ENCODE data around the gene SURF1. TPM values are rescaled to one million over a fixed set of nuclear protein-coding genes. Genes with fewer than 3 reads are reported as not detected.
"Not testable (repeated sequence)": the region's sequence is repeated elsewhere in the genome, so short reads cannot be mapped to it uniquely, and the experiment has no call there.

The SURF1 gene
- total RNA-seq, 1 experiment from 2014 or later = 47.9 TPM

DNA sequence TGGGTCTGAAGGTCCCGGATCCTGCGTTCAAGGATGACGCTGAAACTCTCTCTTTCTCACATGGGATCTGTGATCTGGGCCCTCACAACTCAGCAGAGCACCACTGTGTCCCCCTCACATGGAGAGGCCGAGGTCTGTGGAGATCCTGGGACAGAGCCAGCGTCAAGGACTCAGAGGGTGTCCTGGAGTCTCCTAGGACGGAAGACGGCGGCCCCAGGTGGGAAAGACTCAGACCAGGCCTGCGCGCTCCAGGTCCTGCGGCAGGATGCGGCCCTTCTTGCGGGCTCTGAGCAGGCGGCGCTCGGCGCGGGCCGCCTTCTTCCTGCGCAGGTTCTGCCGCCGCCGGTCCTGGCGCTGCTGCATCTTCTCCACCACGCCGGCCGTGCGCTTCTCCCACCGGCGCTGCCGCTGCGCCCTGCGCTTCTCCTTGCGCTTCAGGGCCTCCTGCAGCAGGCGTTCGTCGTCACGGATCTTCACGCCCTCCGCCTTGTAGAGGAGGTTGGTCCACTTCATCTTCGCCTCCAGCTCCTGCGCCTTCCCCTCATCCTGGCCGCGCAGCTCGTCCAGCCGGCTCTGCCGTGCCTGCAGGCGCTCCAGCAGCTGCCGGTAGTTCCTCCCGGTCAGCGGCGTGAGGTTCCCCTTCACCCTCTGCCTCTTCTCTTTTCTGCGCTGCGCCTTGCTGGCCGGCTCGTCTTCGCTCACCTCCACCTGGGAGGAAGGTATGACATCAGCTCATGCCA lies 24.5 kb downstream of the SURF1 start:
- Mint-ChIP-seq H3K36me3 (ENCODE audit: insufficient read depth, unreplicated experiment) (peaks cover 57% of the 10 kb centered on the region), H3K4me3 (ENCODE audit: low read depth, unreplicated experiment) (no peak overlapping the region), H3K27ac (ENCODE audit: unreplicated experiment) (no peak overlapping the region), H3K9me3 (ENCODE audit: low read depth, unreplicated experiment) (peaks cover 4% of the 10 kb centered on the region), H3K4me1 (ENCODE audit: low read depth, unreplicated experiment) (peaks cover 36% of the 10 kb centered on the region), H3K27me3 (ENCODE audit: unreplicated experiment) (no peaks in the 10 kb centered on the region)
- DNase-seq = no peak
- intact Hi-C loops (cut with micrococcal nuclease; ENCODE audit: unreplicated experiment) = no loop called here
- CTCF ChIA-PET = interaction anchor here (0.6 kb wide), 2 partner anchors 146 to 160 kb away, joined by 3 read pairs; no protein-coding TSS in a partner anchor
- TF ChIP-seq, protein P1, sequence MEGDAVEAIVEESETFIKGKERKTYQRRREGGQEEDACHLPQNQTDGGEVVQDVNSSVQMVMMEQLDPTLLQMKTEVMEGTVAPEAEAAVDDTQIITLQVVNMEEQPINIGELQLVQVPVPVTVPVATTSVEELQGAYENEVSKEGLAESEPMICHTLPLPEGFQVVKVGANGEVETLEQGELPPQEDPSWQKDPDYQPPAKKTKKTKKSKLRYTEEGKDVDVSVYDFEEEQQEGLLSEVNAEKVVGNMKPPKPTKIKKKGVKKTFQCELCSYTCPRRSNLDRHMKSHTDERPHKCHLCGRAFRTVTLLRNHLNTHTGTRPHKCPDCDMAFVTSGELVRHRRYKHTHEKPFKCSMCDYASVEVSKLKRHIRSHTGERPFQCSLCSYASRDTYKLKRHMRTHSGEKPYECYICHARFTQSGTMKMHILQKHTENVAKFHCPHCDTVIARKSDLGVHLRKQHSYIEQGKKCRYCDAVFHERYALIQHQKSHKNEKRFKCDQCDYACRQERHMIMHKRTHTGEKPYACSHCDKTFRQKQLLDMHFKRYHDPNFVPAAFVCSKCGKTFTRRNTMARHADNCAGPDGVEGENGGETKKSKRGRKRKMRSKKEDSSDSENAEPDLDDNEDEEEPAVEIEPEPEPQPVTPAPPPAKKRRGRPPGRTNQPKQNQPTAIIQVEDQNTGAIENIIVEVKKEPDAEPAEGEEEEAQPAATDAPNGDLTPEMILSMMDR (IDR thresholded peaks at IDR 0.05; ENCODE audit: unreplicated experiment) = no peak
- BruUV-seq (replicated peaks) = no TSS peak

DNA sequence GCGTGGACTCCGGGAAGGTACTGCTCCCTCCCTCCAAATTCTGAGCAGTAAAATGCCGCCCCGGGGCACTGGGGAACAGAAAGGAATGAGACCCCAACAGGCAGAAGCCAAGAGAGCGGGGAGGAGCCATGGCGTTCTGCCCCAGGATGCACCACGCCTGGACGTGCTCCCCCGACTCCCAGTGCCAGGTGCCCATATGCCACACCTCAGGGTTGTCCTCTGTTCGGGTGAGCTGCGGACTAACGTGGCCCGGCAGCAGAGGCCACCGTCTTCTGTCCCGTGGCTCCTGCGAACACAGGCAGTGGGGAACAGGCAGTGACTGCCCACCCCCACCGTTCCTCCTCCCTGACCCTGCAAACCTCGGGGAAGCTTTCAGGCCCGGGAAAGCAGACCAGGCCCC lies 25.1 kb downstream of the SURF1 start:
- BruUV-seq (replicated peaks) = no TSS peak
- no peaks in the 10 kb centered on the region for H3K27me3 Mint-ChIP-seq (ENCODE audit: unreplicated experiment)
- H3K4me1 Mint-ChIP-seq (ENCODE audit: low read depth, unreplicated experiment) = peaks cover 36% of the 10 kb centered on the region
- CTCF ChIA-PET = interaction anchor here (0.7 kb wide), 2 partner anchors 47 to 79 kb away, joined by 3 read pairs; no protein-coding TSS in a partner anchor
- no peak overlapping the region for H3K27ac Mint-ChIP-seq (ENCODE audit: unreplicated experiment)
- no peak for DNase-seq
- no peak overlapping the region for H3K4me3 Mint-ChIP-seq (ENCODE audit: low read depth, unreplicated experiment)
- peaks cover 52% of the 10 kb centered on the region for H3K36me3 Mint-ChIP-seq (ENCODE audit: insufficient read depth, unreplicated experiment)
- intact Hi-C loops (cut with micrococcal nuclease; ENCODE audit: unreplicated experiment) = no loop called here
- peaks cover 4% of the 10 kb centered on the region for H3K9me3 Mint-ChIP-seq (ENCODE audit: low read depth, unreplicated experiment)
- TF ChIP-seq, protein P1 (IDR thresholded peaks at IDR 0.05; ENCODE audit: unreplicated experiment) = no peak

- H3K27me3 Mint-ChIP-seq (ENCODE audit: unreplicated experiment); H3K4me3 Mint-ChIP-seq (ENCODE audit: low read depth, unreplicated experiment); BruUV-seq (replicated peaks); H3K9me3 Mint-ChIP-seq (ENCODE audit: low read depth, unreplicated experiment): not testable (repeated sequence)
- peak; percentile 39 for DNase-seq
- peak overlapping the region; percentile 82 for H3K27ac Mint-ChIP-seq (ENCODE audit: unreplicated experiment)
- CTCF ChIA-PET = interaction anchor here (0.5 to 2.8 kb wide), 3 partner anchors 91 to 146 kb away, joined by 3 to 46 read pairs (median 5); no protein-coding TSS in a partner anchor
- peaks cover 36% of the 10 kb centered on the region for H3K36me3 Mint-ChIP-seq (ENCODE audit: insufficient read depth, unreplicated experiment)
- intact Hi-C loops (cut with micrococcal nuclease; ENCODE audit: unreplicated experiment) = loop anchor here (1.0 kb wide), 1 partner anchor 143 kb away; no protein-coding TSS in a partner anchor
- H3K4me1 Mint-ChIP-seq (ENCODE audit: low read depth, unreplicated experiment) = peaks cover 34% of the 10 kb centered on the region
- TF ChIP-seq, protein P1 (IDR thresholded peaks at IDR 0.05; ENCODE audit: unreplicated experiment) = peak; percentile 37
Measured at GRCh38 chr9:133329306-133330156, 26.8 kb downstream of the SURF1 start.

- peaks cover 26% of the 10 kb centered on the region for H3K4me1 Mint-ChIP-seq (ENCODE audit: low read depth, unreplicated experiment)
- no peak for DNase-seq
- H3K4me3 Mint-ChIP-seq (ENCODE audit: low read depth, unreplicated experiment) = no peak overlapping the region
- peaks cover 7% of the 10 kb centered on the region for H3K9me3 Mint-ChIP-seq (ENCODE audit: low read depth, unreplicated experiment)
- TF ChIP-seq, protein P1 (IDR thresholded peaks at IDR 0.05; ENCODE audit: unreplicated experiment) = no peak
- H3K27ac Mint-ChIP-seq (ENCODE audit: unreplicated experiment) = no peak overlapping the region
- H3K27me3 Mint-ChIP-seq (ENCODE audit: unreplicated experiment) = peaks cover 16% of the 10 kb centered on the region
- CTCF ChIA-PET = interaction anchor here (2.8 kb wide), 1 partner anchor 141 kb away, joined by 46 read pairs; no protein-coding TSS in a partner anchor
- intact Hi-C loops (cut with micrococcal nuclease; ENCODE audit: unreplicated experiment) = no loop called here
- BruUV-seq (replicated peaks) = no TSS peak
- peaks cover 28% of the 10 kb centered on the region for H3K36me3 Mint-ChIP-seq (ENCODE audit: insufficient read depth, unreplicated experiment)
Measured at GRCh38 chr9:133327834-133328484, 28.3 kb downstream of the SURF1 start.

GRCh38 chr9:133327021-133327420 lies 29.3 kb downstream of the SURF1 start:
- CTCF ChIA-PET; DNase-seq; H3K4me3 Mint-ChIP-seq (ENCODE audit: low read depth, unreplicated experiment); H3K9me3 Mint-ChIP-seq (ENCODE audit: low read depth, unreplicated experiment); H3K27ac Mint-ChIP-seq (ENCODE audit: unreplicated experiment); intact Hi-C loops (cut with micrococcal nuclease; ENCODE audit: unreplicated experiment); BruUV-seq (replicated peaks): not testable (repeated sequence)
- H3K36me3 Mint-ChIP-seq (ENCODE audit: insufficient read depth, unreplicated experiment) = peaks cover 24% of the 10 kb centered on the region
- H3K27me3 Mint-ChIP-seq (ENCODE audit: unreplicated experiment) = peaks cover 24% of the 10 kb centered on the region
- H3K4me1 Mint-ChIP-seq (ENCODE audit: low read depth, unreplicated experiment) = peaks cover 26% of the 10 kb centered on the region

Measured in Calu3 (cell line).